GM10266 (cell line): ENCODE measurements around the gene POU2AF3.
"Not testable (repeated sequence)": the region's sequence is repeated elsewhere in the genome, so short reads cannot be mapped to it uniquely, and the experiment has no call there.

Experiments
- DNase-seq: peaks from one replicate; pipeline ENCODE4 v3.0.0; 2012; ENCODE audit errors: extremely low spot score
- CTCF ChIP-seq: IDR thresholded peaks from 2 replicates; pipeline ENCODE4 v1.5.1; 2012; ENCODE audit warnings: mild to moderate bottlenecking, low read depth; ENCODE audit not compliant: control insufficient read depth, insufficient read depth; ENCODE audit errors: missing control alignments

Gene POU2AF3

GRCh38 chr11:111285189-111286091 is 12.9 kb upstream of the POU2AF3 start:
- no peak for DNase-seq
- no peak for TF ChIP-seq CTCF

GRCh38 chr11:111291764-111292163 is 6.6 kb upstream of the POU2AF3 start:
- no peak for DNase-seq
- TF ChIP-seq CTCF: no peak

DNA sequence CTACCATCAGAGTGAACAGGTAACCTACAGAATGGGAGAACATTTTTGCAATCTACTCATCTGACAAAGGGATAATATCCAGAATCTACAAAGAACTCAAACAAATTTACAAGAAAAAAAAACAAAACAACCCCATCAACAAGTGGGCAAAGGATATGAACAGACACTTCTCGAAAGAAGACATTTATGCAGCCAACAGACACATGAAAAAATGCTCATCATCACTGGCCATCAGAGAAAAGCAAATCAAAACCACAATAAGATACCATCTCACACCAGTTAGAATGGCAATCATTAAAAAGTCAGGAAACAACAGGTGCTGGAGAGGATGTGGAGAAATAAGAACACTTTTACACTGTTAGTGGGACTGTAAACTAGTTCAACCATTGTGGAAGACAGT is 5.9 kb upstream of the POU2AF3 start:
- DNase-seq: not testable (repeated sequence)

GRCh38 chr11:111296196-111296595 is 2.1 kb upstream of the POU2AF3 start:
- no peak for TF ChIP-seq CTCF
- DNase-seq: no peak

GRCh38 chr11:111297696-111298095 is 650 bp upstream of the POU2AF3 start:
- no peak for DNase-seq
- no peak for TF ChIP-seq CTCF

- TF ChIP-seq CTCF: peak; percentile 74
- peak; percentile 74 for DNase-seq
Measured at GRCh38 chr11:111299101-111300026, 1.0 kb downstream of the POU2AF3 start.

DNA sequence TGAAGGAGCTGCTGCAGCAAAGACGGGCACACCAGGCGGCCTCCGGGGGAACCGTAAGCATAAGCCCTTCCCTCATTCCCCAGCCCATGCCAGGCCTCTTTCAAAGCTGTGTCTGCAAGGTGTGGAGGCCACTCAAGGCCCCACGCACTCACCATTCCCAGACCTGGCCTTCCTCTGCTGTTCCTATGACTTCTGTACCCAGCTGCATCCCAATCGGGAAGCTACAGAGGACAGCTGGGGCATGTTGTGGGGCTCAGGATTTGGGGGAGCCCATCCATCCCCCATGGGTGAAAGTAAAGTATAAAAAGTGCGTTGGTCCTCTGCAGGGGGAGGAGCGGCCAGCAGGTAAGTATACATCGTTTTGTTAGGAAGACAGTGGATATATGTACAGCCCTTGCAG is 2.2 kb downstream of the POU2AF3 start:
- DNase-seq: no peak
- TF ChIP-seq CTCF: no peak
